ENCODE results near the gene INTS2. TPM values are rescaled to one million over a fixed set of nuclear protein-coding genes. Genes with fewer than 3 reads are reported as not detected.
A peak's percentile ranks its signal among the peaks of the same experiment; 100 is the strongest.

The INTS2 gene
- total RNA-seq, 1 experiment from 2014 or later: 17.5 TPM

DNA sequence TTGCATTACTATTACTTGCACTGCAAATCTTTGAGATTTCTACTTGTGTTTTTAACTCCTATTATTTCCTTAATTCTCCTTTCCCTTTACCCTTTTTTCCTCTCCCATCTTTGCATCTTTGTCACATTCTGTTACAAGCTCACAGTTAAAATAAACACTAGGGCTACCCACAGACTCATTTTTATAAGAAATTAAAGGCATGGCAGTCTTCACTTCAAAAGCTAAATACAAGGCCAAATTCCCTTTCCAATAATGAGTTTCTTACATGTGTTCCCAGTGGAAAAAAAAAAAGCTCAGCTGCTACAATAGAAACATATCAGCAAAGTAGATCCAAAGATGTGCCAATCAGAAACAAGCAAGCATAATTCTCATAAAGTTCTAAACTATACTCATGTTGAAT, 60.7 kb downstream of the INTS2 start:
- no peak for DNase-seq
- no peak overlapping the region for H2AFZ ChIP-seq
- H4K20me1 ChIP-seq (ENCODE audit: insufficient read depth): no peaks in the 10 kb centered on the region
- no peaks in the 10 kb centered on the region for H3K27me3 ChIP-seq (ENCODE audit: insufficient read depth, low read depth)
- H3F3A ChIP-seq (ENCODE audit: insufficient read depth, low read depth): peaks cover 29% of the 10 kb centered on the region
- ChIA-PET CTCF (interaction anchor here (0.5 kb wide), 1 partner anchor 335 kb away, joined by 4 read pairs; no protein-coding TSS in a partner anchor), POLR2A (ENCODE audit: unreplicated experiment) (no interaction called here)
- H3K27ac ChIP-seq: no peak overlapping the region
- peaks cover 14% of the 10 kb centered on the region for H3K4me1 ChIP-seq (replicated peaks; ENCODE audit: insufficient read depth)
- no TSS peak for BruUV-seq (replicated peaks)
- TF ChIP-seq CTCF (conservative IDR thresholded peaks at IDR 0.05): no peak
- no peak for TF ChIP-seq EZH2 (IDR thresholded peaks at IDR 0.05; ENCODE audit: low read depth)
- intact Hi-C loops (cut with micrococcal nuclease; ENCODE audit: unreplicated experiment): loop anchor here (10.0 kb wide), 1 partner anchor 198 kb away; the partner anchor contains the start of gene MED13
- peaks cover 8% of the 10 kb centered on the region for H3K79me2 ChIP-seq (ENCODE audit: low read depth)
- H3K4me3 ChIP-seq: no peak overlapping the region
- no peaks in the 10 kb centered on the region for H3K9me2 ChIP-seq (ENCODE audit: insufficient read depth)
- H3K4me2 ChIP-seq: no peak overlapping the region
- no peaks in the 10 kb centered on the region for H3K9me3 ChIP-seq (ENCODE audit: insufficient read depth, low read depth)
- H3K36me3 ChIP-seq (ENCODE audit: low read depth): 0 out of 2 replicates have a peak, but pooled peaks cover 18% of the 10 kb centered on the region

DNA sequence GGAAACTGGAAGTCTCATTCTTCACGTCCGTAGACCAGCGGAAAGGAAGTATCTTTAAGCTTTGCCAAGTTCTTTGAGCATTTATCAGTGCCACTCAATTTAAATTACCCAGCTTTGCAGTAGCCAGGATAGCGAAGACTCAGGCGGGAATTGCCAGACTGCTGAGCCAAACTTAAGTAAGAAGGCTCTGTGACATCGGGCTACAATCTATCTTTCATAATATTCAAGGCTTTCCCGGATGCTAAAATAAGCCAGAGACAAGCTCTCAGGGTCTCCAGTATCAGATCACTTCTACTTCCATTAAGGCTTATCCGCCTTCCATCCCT, 64.0 kb downstream of the INTS2 start:
- Histone ChIP-seq H3K79me2 (ENCODE audit: low read depth) (peaks cover 29% of the 10 kb centered on the region), H4K20me1 (ENCODE audit: insufficient read depth) (no peaks in the 10 kb centered on the region), H3K36me3 (ENCODE audit: low read depth) (0 out of 2 replicates have a peak, but pooled peaks cover 8% of the 10 kb centered on the region), H3K4me2 (peak overlapping the region; percentile 95), H3F3A (ENCODE audit: insufficient read depth, low read depth) (peaks cover 29% of the 10 kb centered on the region), H2AFZ (peak overlapping the region; percentile 98), H3K27ac (peak overlapping the region; percentile 50), H3K27me3 (ENCODE audit: insufficient read depth, low read depth) (no peaks in the 10 kb centered on the region), H3K4me3 (peak overlapping the region; percentile 83), H3K9me2 (ENCODE audit: insufficient read depth) (no peaks in the 10 kb centered on the region), H3K4me1 (replicated peaks; ENCODE audit: insufficient read depth) (peaks cover 30% of the 10 kb centered on the region), H3K9me3 (ENCODE audit: insufficient read depth, low read depth) (no peaks in the 10 kb centered on the region)
- no peak for TF ChIP-seq EZH2 (IDR thresholded peaks at IDR 0.05; ENCODE audit: low read depth)
- no peak for TF ChIP-seq CTCF (conservative IDR thresholded peaks at IDR 0.05)
- no TSS peak for BruUV-seq (replicated peaks)
- intact Hi-C loops (cut with micrococcal nuclease; ENCODE audit: unreplicated experiment): loop anchor here (10.0 kb wide), 1 partner anchor 201 kb away; the partner anchor contains the start of gene MED13
- DNase-seq: no peak
- CTCF ChIA-PET: interaction anchor here (0.6 to 0.7 kb wide), 3 partner anchors 48 to 316 kb away, joined by 3 to 4 read pairs (median 4); no protein-coding TSS in a partner anchor
- POLR2A ChIA-PET (ENCODE audit: unreplicated experiment): interaction anchor here (0.6 to 0.7 kb wide), 6 partner anchors 14 to 1758 kb away, joined by 3 to 12 read pairs (median 4); no protein-coding TSS in a partner anchor

DNA sequence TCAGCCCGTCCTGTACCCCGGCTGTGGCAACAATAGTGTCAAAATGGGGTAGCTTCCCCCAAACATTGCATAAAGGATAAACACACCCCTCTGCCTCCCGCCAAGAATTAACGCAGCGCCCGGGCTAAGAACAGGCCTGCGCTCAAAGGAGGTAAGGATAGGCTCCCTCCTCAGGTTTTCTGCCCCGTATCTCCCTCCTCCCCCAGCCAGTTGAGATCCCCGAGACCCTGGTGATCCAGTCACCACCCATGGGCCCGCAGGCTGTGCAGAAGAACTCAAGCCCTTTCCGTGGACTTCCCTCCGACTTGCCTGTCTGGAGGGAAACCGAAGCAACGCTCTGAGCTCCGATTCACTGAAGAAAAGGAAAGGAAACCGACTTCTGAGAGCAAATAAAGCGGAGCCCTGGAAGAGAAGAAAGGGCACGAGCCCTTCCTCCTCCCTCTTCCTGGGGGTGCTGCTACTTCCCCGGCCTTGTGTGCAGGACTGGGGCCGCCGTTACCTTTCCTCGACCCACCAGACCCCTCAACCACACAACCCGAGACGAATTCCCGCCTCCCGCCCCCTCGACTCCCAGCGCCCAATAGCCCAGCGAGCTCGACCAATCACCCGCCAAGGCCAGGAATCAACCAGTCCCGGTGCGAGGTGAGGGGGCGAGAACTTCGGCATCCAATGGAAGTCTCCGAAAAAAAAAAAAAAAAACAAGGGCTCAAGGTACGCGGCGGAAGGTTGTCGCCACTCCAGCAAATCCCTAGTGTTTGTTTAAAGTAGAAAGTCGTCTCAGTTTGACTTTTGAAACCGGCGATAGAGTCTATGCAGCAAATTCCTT, 64.6 kb downstream of the INTS2 start, which contains the start of gene BRIP1:
BRIP1 (minus strand) TSS at position 554 of the 826 bp plus-strand sequence. CDS start 1,989 bp downstream, outside the sequence.
- Histone ChIP-seq H4K20me1 (ENCODE audit: insufficient read depth) (no peaks in the 10 kb centered on the region), H3K4me3 (peak within 1 kb of the TSS; percentile 83), H3K9me3 (ENCODE audit: insufficient read depth, low read depth) (no peaks in the 10 kb centered on the region), H3K79me2 (ENCODE audit: low read depth) (peaks cover 29% of the 10 kb centered on the region), H3K36me3 (ENCODE audit: low read depth) (0 out of 2 replicates have a peak, but pooled peaks cover 3% of the 10 kb centered on the region), H3K27me3 (ENCODE audit: insufficient read depth, low read depth) (no peaks in the 10 kb centered on the region), H3F3A (ENCODE audit: insufficient read depth, low read depth) (peaks cover 29% of the 10 kb centered on the region), H2AFZ (peak within 1 kb of the TSS; percentile 98), H3K4me2 (peak within 1 kb of the TSS; percentile 95), H3K4me1 (replicated peaks; ENCODE audit: insufficient read depth) (peaks cover 30% of the 10 kb centered on the region), H3K9me2 (ENCODE audit: insufficient read depth) (no peaks in the 10 kb centered on the region), H3K27ac (peak within 1 kb of the TSS; percentile 71)
- intact Hi-C loops (cut with micrococcal nuclease; ENCODE audit: unreplicated experiment): loop anchor here (10.0 kb wide), 1 partner anchor 202 kb away; the partner anchor contains the start of gene MED13
- BruUV-seq (replicated peaks): no TSS peak
- TF ChIP-seq CTCF (conservative IDR thresholded peaks at IDR 0.05): no peak
- no peak for TF ChIP-seq EZH2 (IDR thresholded peaks at IDR 0.05; ENCODE audit: low read depth)
- ChIA-PET CTCF (interaction anchor here (0.6 to 1.9 kb wide), 4 partner anchors 47 to 317 kb away, joined by 3 to 16 read pairs (median 4); no protein-coding TSS in a partner anchor), POLR2A (ENCODE audit: unreplicated experiment) (interaction anchor here (0.5 to 0.7 kb wide), 11 partner anchors 9 to 1759 kb away, joined by 3 to 19 read pairs (median 5); no protein-coding TSS in a partner anchor)
- DNase-seq: peak; percentile 89 to 91

Data from PC-9 (cell line).